GM21825 (cell line): ENCODE measurements around the gene NID1.
A peak's percentile ranks its signal among the peaks of the same experiment; 100 is the strongest.
"Not testable (repeated sequence)": the region's sequence is repeated elsewhere in the genome, so short reads cannot be mapped to it uniquely, and the experiment has no call there.

ENCODE experiments used
- ATAC-seq: cut with Tn5 transposase; IDR thresholded peaks from one replicate; pipeline ENCODE4 v1.9.1; 2021; ENCODE audit warnings: mild to moderate bottlenecking, moderate library complexity; ENCODE audit not compliant: unreplicated experiment

Gene NID1

DNA sequence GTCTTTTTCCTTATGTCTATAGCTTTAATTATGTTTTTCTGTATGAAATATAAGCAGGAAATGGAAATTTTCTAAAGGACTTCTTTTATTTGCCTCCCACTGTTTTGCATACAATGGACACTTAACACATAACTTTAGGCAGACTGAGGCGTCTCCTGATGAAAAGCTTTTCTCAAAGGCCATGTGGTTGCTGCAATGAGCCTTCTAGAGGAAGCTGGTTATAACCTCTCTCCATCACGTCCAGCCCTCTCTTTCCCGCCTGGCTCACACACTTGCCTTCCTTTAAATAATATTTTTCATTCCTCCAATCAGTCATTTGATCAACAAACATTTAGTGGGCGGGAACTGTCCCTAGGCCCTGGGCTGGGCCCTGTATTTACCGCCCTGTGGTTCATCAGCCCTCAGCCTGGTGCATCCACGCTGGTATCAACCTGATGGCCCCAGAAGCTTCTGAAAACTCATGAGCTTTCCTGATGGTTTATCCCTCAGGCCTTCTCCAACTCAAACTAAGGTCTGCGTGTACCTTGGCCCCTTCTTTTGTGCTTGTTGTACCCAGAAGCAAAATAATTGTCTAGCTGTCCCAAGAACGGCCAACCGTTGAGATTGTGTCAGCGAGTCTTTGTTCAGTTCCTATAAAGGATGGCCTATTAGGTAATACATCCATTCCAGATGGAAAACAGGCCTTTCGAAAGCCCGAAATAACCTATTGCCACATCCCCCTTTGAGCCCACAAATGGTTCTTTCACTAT is 122.8 kb downstream of the NID1 start:
- no peak for ATAC-seq

DNA sequence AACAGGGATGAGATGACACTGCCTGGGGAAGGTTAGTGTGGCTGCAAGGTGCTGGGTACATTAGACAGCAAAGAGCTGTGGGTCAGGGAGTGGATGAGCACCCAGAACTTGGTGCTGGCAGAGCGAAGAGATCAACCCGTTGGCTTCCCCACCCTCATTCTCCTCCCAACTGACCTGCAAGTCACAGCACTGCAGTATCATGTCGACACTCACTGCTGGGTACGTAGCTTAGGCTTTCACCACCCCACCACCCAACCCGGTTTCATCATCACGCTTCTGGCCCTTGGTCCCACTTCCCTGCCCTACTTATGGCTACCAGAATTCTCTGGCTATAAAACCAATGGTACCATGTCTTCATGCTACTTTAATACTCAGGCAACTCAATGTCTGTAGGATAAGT is 124.6 kb downstream of the NID1 start:
- no peak for ATAC-seq

DNA sequence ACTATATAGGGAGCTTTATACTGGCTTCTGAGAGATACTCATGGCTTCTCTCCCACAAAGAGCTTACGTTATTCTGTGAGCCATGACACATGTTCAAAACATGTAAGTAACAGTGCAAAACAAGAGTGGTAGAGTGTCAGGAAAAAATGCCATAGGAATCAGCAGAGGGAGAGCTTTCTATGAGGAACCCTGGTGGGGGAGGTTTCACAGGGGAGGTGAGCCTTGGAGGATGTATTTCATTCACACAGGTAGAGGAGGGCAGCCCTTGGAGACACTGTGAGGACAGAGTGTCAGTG is 125.5 kb downstream of the NID1 start:
- no peak for ATAC-seq

DNA sequence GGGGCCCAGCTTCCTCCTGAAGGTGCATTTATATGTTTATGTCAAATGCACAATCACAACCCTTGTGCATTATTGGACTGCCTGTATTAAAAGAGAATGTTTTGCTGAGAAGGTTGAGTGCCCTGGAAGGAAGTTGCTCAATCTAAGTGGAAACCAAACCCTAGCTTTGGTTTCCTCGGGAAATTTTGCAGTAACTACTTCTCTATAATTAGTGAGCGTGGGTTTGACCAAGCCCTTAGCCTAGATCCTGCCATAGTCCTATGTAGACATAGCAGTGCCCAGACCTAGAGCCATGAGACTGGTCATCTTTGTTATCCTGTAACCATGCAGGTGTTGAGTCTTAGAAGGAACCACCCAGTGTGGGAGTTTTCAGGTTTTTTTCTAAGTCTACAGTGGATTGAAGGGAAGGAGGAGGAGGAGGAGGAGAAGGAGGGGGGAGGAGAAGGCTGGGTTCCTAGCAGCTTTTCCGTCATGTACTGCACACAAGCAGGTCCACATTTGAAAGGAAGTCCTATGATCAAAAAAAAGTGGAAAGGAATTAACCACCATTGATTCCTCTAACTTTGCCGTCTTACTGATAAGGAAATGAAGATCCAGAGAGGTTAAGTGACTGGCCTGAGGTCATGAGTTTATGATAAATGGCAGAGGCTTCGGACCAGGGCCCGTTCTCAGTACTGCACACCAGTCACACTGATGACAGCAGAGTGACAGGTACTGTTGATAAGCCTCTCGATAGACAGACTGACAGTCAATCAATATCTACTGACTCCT is 126.0 kb downstream of the NID1 start:
- ATAC-seq: no peak

DNA sequence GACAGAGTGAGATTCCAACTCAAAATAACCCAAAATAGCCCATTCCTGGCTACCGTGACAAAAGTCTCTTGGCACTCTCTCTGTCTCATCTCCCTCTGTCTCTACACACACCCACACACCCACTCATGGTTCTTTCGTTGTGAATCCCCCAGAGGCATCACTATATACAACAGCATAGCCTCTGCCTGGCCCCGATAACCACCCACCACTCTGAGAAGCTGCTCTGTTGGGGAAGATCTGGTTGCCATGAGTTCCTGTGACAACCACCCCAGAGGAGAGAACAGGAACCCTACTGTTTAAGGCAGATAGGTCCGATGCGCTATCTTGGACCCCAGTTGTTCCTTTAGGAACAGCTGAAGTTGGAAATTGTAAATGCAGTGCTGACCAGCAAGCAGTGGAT is 127.8 kb downstream of the NID1 start:
- ATAC-seq: no peak

DNA sequence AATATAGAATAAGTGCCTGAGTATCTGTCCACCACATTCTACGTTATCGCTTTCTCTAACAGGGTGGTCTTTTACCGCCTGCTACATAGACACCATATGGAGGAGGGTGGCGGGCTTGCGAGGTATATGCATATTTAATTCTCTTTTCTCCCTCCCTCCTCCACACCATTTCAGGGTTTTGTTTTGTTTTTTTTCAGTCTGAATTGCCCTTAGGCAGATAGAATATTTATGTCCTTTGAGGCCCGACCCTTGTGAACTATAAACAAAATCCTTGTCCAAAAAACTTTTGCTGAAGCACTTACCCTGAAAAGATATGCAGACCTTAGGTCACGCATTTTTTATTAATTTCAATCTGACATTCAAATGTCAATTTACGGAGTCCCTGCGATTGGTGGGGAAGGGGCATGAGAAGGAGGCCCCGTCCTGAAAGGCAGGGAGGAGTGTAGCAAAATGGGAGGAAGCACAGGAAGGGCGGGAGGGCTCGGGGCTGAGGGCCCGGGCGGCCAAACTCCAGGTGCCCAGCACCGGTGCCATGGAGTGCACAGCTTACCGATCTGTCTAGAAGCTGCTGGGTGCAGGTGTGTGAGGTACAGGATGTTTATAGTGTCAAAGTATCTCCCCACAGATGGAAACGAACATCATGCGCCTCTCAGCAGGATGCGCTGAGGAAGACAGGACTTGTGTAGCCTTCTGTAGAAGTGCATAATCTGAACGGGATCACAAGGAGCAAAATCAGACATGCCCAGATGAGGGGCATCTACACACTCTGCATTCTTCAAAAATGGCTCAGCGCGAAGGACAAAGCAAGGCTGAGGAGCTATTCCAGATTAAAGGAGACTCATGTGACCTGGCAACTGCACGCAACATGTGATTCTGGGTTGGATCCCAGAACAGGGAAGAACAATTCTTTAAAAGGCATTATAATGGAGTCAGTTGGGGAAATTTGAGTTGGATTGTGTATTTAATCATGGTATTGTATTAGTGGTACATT is 129.4 kb downstream of the NID1 start:
- ATAC-seq: no peak

DNA sequence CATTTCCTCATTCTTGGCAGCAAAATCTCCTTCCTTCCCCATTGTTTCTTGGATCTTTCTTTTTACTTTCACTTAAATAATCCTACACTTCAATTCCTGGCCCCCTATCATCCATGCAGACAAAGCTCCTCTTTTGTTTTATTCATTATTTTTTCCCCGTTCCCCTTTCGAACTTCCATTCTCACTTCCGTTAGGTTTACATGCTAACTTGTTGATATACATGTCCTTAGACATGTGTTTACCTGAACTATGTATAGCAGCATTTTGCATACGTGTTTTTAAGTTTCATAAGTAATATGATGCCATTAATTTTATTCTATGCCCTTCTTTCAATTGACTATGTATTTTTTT is 131.1 kb downstream of the NID1 start:
- no peak for ATAC-seq

DNA sequence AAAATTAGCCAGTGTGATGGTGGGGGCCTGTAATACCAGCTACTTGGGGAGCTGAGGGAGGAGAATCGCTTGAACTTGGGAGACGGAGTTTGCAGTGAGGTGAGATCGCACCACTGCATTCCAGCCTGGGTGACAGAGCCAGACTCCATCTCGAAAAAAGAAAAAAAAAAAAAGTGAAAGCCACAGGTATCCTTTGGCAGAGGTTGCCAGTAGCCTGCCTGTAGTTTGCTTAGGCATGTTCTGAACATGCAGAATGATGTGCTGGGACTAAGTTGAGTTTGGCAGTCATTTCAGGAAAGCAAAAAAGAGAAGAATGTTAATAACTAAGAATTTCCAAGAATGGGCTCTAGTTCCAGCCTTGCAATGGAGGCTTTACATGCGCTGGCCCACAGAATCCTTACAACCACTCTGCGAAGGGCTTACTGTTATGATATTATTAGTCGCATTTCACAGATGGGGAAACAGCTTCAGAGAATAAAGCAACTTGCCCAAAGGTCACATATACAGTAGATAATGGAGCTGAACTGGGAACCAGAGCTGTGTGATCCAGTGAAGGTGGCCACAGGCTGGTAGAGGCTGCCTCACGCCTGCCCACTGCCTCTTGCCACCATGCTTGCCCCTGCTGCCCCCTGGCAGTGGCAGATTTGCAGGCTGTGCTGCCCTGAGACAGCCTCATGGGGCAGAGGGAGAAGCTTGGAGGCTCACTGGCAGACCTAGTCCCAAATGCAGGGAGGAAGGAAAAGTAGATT is 131.7 kb downstream of the NID1 start:
- ATAC-seq: no peak

DNA sequence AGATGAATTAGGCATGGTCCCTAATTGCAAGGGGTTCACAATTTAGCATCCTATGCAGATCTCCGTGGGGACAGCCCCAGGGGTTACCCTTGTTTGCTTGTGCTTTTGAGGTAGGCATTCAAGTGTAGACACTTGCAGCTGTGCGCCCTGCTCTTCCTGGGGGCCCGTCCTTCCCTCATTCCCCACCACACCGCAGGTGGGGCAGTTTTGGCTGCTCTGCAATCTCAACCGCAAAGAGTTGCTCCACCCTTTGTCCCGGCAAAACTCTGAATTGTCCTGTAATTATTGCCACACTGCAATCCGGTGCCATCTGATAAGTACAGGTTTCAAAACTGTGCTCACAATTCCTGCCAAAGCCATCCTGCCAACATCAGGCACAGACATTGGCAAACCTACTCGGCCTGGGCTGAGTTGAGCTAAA is 132.8 kb downstream of the NID1 start:
- peak; percentile 86 for ATAC-seq

DNA sequence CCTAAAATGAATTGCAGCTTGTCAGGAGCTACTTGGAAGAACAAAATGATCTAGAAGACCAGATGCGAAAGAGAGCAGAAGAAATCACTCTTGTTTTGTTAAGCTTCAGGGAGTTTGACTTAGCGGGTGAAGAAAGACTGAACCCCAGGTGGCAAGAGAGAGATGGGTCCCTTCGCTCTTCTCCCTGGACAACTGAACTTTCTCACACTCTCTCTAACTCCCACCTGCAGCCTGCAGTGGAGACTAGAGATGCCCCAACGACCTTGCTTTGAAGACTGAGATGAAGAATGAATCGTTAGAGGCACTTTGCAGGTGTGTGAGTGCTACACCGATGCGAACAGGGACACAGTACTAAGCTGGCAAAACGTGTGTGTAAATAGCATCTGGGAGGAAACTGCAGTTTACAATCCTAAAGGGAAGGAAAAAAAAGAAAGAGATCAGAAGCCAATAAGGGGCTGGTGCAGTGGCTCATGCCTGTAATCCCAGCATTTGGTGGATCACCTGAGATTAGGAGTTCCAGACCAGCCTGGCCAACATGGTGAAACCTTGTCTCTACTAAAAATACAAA is 133.6 kb downstream of the NID1 start:
- no peak for ATAC-seq

DNA sequence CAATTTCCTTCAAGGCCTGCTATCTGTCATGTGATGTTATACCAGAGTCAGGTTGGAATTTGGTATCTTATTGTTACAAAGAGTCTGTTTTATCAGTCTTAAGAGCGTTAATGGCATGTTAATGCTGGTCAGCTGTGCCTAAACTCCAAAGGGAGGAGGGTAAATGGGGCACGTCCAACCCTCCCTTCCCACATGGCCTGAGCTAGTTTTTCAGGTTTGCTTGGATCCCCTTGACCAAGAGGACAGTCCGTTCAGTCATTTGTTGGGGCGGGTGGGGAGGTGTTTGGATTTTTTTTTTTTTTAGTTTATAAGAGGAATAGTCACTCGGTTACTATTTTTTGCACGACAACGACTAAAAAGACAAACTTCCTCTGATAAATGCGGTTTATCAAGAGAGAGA is 134.3 kb downstream of the NID1 start:
- ATAC-seq: no peak

DNA sequence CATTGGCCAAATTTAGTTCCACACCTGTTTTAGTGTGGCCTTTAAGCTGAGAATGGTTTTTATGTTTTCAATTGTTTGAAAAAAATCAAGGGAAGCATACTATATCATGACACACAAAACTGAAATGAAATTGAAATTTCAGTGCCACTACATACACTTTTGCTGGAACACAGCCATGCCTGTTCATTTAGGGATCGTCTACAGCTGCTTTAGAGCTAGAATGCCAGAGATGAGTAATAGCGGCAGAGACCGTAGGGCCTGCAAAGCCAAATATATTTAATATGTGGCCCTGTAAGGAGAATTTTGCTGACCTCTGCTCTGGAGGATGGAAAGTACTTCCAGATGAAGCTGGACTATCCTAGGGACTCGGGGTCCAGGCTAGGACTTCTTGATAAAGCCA is 135.7 kb downstream of the NID1 start:
- no peak for ATAC-seq

DNA sequence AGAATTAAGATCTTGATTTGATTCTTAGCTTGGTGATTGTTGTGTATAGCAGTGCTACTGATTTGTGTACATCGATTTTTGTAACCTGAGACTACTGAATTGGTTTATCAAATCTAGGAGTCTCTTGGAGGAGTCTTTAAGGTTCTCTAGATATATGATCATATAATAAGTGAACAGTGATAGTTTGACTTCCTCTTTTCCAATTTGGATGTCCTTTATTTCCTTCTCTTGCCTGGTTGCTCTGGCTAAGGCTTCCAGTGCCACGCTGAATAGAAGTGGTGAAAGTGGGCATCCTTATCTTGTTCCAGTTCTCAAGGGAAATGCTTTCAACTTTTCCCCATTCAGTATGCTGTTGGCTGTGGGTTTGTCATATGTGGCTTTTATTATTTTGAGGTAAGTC is 136.7 kb downstream of the NID1 start:
- no peak for ATAC-seq

DNA sequence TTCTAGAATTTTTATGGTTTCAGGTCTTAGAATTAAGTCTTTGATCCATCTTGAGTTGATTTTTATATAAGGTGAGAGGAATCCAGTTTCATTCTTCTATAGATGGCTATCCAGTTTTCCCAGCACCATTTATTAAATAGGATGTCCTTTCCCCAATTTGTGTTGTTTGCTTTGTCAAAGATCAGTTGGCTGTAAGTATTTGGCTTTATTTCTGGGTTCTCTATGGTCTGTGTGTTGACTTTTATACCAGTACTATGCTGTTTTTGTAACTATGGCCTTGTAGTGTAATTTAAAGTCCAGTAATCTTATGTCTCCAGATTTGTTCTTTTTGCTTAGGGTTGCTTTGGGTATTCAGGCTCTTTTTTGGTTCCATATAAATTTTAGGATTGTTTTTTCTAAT is 137.3 kb downstream of the NID1 start:
- ATAC-seq: not testable (repeated sequence)
